ENCODE data around the gene CES2.
A peak's percentile ranks its signal among the peaks of the same experiment; 100 is the strongest.
"Not testable (repeated sequence)": the region's sequence is repeated elsewhere in the genome, so short reads cannot be mapped to it uniquely, and the experiment has no call there.

Gene CES2

DNA sequence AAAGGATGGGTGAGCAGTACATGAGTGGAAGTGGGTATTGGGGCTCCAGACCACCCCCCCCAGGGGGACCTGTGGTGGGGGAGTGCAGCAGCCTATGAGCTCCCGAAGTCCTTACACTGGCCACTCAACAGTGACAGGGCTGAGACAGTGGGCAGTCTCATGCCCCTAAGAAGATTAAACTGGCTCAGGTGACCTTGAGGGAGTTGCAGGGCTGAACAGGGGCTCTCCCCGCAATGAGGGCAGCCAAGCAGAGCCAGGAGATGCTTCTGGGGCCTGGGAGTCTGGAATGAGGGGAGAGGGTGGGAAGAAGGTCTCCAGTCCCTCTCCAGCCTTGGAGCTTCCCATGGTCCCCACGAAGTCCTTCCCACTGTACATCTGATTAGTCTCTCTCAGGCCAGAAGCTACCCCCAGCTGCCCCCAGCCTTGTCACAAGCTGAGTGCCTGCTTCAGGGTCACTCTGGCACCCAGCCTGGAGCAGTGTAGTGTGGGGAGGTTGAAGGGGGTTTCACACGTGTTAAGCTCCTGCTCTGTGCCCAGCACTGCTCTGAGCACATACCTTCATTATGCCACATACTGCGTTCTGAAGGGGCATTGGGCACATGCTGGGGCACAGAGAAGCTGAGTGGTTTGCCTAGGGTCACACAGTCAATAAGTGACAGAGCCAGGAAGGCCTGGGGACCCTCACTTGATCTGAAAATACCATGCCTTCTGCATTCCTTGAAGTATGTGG, 15.6 kb upstream of the CES2 start:
- DNase-seq (ENCODE audit: low read depth), result no peak

DNA sequence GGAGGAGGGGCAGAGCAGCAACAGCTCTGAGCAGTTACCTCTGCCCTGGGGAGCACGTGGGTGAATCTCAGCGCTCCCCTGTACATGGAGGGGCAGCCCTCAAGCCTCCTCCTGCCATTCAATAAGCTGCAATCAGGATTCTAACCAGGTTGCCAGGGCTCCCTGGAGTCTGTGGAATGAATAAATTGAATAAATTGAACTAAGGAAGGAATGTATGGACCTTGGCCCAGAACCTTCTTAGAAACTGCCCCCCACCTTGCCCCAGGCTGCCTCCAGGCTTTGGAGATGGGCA, 15.1 kb upstream of the CES2 start:
- no peak for DNase-seq (ENCODE audit: low read depth)

DNA sequence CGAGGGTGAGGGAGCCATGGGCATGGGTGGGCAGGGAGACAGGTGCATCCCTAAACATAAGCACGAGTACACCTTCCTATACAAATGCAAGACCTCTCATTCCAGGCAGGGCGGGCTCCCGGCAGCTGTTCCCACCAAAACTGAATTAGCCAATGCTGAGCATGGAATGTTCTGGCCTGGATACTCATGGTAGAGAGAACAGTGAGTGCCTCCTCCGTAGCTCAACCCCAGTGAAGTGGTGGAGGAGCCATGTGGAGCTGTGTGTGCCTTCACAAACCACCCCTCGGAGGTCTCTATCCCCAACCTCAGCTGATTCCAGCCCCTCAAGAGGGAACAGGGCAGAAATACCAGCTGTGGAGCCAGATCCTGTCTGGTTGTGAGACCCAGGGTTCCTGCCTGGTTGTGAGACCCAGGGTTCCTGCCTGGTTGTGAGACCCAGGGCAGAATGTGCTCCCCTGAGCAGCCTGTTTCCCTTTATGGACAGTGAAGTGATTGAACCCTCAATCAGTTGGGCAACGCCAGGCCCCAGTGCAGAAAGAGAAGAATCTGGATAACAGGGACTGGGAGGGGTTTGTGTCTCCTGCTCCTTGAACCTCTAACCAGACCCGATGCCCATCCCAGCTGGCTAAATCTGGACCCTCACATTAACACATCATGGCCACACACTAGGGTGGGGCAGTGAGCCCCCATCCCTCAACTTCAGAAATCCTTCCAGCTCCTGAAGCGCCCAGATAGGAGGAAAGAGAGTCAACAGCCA, 14.2 kb upstream of the CES2 start:
- DNase-seq (ENCODE audit: low read depth), result no peak

DNA sequence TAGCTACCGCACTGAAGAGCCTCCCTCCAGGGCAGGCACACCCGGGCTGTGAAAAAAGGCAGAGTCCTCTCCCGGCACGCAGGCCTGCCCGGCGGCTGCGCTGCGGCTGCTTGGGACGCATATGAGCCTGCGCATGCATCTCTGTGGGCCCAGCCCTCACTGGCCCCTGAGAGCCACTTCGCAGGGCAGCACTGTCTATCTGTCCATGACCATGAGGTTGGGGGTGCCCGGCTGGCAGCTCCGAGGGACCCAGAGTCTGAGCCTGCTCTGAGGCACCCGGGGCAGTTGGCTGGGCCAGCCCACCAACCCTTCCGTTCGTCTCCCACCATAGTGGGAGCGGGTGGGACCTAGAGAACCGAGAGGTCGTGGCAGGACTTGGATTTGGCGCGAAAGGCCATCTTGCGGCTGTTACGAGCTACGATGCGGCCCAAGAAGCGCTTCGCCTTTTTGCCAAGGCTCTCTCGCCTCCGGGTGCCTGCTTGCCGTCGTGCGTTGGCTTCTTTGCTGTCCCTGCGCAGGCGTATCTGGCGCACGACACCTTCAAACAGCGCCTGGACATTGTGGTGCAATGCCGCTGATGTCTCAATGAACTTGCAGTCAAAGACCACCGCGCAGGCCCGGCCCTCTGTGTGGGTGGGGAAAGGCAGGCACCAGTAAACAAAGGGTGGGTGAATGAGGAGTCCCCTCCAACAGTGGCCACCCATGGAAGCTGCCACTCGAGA, 13.4 kb upstream of the CES2 start:
- no peak for DNase-seq (ENCODE audit: low read depth)

DNA sequence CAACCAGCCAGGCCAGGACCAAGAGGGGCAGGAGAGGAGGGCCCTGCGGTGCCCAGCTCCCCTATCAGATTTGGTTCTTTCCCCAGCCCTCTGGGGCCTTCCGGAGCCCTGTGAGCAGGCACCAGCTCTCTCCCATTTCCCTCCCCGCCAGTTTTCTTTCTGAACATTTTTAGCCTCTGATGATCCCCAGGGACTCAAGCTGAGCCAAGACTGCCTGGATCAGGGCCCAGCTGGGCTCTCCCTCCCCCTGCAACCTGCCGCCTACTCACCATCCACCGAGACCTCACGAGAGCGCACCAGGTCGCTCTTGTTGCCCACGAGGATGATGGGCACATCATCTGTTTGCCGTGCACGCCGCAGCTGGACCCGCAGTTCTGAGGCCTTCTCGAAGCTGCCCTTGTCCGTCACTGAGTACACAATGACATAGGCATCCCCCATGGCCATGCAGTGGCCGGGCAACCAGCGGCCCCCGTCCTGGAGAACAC, 12.0 kb upstream of the CES2 start:
- DNase-seq (ENCODE audit: low read depth), result no peak

DNA sequence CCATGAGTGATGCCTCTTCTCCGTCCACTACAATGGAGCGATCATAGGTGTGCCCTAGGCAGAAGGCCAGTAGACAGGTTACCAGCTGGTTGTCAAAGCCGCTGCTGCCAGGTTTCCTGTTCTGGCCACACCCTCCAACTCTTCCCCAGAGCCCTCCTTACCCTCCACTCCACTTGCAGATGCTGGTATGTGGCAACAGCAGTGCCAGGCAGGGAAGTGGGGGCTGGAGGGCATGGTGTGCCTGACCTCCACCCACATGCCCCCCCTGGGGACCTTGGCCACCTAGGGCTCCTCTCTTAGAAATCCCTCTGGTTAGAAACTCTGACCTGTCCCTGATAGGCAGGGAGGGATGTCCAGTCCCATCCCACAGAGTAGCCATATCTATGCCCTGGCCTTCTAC, 11.4 kb upstream of the CES2 start:
- DNase-seq (ENCODE audit: low read depth), result no peak

DNA sequence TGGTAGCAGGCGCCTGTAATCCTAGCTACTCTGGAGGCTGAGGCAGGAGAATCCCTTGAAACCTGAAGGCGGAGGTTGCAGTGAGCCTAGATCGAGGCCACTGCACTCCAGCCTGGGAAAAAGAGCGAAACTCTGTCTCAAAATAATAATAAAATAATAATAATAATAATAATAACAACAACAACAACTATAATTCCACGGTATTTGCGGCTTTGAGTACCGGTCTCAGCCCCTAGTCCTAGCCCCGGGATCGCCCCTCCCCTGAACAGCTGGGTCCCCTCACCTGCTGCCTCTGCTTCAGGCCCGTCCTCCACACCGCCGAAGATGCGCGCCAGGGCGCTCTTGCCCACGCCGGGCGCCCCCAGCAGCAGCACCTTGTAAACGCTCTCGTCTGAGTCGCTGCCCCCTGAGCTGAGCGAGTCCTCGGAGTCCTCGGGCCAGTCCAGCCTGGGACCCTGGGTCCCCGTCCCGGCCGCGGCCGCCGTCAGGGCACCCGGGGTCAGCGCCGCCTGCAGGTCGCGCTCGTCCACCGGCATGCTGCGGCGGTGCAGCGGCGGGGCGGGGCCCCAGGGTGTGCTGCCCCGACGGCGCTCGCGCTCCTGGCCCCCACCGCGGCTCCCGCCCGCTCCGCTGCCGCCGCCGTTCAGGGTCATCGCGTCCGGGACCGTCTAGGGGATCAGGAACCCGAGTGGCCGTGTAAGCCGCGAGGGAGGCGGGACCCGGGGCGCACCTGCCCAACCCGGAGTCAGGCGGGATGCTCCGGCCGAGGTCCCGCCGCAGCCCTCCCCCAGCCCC, 10.6 kb upstream of the CES2 start:
- no peak for DNase-seq (ENCODE audit: low read depth)

DNA sequence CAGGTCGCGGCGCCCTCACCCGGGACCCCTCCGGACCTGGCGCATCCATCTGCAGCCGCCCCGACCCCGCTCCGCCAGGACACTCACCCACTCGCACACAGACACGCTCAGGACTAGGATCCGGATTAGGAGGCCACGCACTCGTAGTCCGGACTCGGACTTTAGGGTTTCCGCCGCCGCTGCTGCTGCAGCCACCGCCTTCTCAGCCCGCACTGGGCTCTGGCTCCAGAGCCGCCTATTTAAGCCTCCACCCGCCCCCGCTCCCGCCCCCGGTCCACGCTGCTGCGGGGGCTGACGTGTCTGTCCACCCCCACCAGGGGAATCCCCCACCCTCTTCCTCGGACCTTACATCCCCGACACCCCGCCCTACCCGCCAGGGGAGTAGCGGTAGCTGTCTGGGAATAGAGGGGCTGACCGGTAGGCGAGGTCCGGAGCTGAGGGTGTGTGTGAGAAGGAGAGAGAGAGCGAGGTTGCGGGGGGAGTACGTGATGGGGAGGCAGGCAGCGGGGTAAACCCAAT, 9.9 kb upstream of the CES2 start, which contains the start of gene RRAD:
TSS of gene RRAD (minus strand) at position 214 of the 519 bp plus-strand sequence. CDS start 356 bp downstream, outside the sequence.
- no peak for DNase-seq (ENCODE audit: low read depth)

DNA sequence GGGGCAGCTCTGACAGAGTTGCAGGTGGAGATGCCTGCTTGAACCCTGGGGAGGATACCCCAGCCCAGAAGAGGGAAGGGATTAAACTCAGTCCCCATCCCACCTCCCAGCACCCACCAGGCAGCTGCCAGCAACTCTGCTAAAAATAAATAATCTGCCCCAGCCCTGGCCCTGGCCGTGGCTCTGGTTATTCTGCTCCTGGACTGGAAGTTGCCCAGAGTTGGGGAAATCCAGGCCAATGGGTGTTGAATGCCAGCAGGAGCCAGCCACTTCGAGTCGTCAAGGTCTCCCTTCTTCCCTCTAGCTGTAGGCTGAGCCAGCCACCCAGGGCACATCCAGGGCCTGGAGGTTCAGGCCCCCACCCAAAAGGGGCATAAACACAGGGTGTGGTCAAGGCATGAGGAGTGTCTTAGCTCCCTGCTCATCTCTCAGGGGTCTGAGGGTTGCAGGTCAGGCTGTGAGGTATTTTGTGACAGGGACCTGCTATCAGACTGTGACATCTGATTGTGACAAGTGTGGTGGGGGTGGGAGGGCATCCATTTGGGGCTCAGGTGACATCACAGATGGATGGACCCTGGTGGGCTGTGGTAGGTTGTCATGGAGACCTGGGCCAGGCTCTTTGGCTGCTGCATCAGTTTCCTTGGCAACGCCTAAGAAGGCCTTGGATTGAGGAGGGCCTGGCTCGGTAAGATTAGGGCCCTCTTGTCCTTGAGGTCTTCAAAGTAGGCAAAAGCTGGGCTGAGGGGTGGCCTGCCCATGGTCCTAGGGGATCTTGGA, 9.0 kb upstream of the CES2 start:
- DNase-seq (ENCODE audit: low read depth), result no peak

DNA sequence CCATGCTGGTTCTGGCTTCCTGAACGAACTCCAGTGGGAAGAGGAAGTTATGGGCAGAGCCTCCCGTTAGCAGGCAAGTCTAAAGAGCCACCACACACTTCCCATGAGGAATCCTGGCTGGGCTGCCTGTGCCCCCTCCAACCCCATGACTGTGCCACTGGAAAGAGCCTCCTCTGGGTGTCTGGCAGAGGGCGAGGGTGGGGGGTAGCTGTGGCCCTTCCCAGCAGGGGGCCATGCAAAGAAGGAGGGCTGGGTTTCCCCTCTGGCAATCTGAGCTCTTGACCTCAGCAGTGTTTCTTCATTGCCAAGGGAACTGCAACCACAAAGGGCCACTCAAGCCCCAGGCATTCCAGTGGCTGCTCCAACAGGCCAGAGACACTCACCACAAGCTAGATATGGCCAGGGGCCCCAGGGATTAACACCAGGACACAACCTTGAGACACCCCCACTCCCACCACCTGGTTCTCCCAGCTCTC, 8.3 kb upstream of the CES2 start:
- DNase-seq (ENCODE audit: low read depth), result peak; percentile 92

DNA sequence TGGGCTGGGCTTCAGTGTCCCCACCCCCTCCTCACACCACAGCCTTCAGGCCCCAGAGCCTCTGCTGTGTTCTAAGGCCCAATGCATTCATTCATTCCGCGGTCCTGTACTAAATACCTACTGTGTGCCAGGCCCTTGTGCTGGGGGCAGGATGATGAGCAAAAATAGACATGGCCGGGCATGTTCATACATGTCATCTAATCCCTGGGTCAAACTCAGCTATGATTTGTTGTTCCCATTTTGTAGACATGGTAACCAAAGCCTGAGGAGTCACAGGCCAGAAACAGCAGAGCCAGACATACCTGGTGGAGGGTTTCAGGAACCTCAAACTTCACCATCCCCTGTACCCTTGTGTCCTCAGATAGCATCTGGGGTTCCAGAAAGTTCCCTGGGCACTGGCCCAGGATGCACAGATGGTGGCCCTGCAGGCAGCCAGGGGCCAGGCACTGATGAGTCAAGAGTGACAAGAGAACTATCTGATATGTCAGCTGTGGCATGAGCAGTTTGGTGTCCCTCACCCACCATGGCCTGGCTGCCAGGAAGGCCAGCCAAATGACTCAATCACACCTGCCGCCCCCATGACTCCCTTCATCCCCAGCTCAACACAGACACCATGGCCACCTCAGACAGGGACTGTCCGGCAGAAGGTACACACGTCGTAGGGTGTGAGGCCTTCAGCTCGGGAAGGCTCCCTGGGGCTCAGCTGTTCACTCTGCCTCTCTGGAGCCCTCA, 7.2 kb upstream of the CES2 start:
- DNase-seq (ENCODE audit: low read depth), result no peak

DNA sequence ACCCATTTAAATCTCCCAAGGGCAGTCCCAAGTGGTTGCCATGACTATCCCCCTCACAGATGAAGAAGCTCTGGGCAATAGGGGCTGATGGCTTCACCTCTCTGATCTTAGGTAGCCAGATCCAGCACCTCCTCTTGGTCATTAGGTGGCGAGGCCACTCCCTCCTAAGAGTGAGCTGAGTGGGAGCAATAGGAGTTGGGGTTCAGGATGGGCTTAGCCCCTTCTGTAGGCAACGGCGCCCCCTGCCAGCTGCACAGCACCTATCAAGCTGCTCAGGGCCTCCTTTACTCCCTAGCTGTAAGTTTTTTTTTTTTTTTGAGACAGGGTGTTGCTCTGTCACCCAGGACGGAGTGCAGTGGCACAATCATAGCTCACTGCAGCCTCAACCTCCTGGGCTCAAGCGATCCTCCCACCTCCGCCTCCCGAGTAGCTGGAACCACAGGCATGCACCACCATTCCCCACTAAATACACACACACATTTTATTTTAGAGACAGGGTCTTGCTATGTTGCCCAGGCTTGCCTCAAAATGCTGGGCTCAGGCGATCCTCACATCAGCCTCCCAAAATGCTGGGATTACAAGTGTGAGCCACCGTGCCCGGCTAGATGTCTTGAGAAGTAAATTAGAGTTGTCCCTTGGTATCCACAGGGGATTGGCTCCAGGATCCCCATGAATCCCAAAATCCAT, 6.5 kb upstream of the CES2 start:
- no peak for DNase-seq (ENCODE audit: low read depth)

DNA sequence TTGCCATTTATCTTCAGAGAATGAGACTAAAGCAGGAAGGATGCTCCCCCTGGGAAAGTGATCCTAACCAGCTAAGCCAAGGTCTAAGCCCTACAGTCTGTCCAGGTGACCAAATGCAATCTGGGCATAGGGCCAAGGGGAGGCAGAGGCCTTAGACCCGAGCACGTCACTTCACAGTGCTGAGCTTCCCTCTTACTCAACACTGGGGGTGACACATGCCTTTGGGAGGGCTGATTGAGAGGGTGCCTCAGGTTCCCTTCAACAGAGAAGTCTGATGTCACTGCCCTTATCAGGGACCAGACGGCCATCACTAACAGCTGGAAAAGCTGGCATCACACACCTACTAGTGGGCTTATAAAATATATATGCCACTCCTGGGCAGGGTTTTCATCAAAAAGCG, 5.1 kb upstream of the CES2 start:
- no peak for DNase-seq (ENCODE audit: low read depth)

DNA sequence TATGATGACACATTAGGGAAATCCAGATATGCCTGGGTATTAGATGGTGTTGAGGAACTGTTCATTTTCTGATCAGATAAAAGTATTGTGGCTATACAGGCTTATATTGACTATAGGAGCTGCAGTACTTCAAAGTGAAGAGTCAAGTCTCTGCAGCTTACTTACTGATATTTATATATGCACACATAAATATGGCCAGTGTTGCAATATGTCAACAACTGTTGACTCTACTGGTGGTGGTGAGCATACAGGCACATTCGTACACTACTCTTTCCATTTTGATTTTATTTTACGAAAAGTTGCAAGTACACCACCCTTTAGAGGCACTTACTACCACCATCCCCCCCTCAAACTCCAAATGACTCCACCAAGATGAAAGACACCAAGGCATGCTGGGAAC, 3.7 kb upstream of the CES2 start:
- DNase-seq (ENCODE audit: low read depth), result no peak

DNA sequence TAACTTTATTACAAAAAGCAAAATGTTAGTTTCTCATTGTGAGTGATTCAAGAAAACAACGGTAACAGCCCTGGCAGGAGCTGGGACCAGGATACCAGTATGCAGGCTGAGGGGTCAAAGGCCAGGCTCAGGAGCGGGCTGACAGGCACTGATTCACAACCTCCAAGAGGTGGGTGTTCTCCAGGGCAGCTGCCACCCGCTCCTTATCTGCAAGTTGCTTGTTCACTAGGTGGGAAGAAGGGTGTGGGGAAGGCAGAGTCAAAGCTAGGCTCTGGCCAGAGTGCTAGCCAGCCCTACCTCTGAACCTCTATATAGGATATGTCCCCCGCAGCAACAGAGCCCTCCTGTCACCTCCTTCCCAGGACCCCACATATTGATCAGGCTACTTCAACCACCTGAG, 3.2 kb upstream of the CES2 start:
- DNase-seq (ENCODE audit: low read depth), result no peak

DNA sequence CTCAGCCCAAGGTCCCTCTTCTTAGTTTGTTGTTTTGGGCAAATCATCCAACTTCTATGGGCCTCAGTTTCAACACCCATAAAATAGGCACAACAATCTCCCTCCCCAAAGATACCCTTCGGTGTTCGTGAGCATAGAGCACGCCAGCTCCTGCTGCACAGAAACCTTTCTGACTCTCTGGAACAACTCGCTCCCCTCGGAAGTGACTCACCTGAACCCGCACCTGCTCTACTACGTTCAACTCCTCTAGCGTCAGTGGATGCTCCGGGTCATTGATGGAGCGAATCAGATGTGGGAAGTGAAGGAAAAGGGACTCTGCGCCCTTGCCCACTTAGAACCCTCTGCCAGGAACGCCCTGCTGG, 1.6 kb upstream of the CES2 start:
- no peak for DNase-seq (ENCODE audit: low read depth)

DNA sequence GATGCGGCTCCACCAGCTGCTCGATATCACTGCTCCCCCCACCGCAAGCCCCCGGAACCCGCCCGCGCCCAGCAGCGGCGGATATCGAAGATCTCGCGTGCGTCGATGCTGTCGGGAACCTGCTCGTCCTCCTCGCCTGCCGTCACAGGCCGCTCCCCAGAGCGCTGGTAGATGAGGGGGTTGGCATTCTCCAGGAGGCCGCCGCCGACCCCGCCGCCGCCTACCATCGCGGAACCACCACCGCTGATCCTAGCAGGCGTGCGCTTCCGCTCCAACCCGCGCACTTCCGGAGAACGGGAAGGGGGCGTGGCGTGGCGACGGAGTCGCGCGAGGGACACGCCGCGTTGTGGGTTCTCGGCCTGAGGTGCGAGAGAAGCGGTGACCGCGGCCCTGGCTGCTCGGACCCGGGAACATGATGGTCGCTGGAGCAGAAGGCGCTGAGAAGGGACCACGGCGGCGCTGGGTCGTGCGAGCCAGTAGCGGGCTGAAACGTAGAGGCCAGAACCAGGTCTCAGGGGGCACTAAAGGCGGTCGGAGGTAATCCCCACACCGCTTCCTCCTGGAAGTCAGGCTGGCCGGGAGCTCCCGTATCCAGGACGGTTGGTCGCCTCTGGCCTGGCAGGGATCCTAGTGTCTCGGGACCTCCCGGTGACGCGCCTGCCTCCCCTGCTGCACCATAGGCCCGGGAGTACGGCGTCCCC, 1.0 kb upstream of the CES2 start, which contains the start of gene CIAO2B:
TSS of gene CIAO2B (minus strand) at position 265 of the 701 bp plus-strand sequence. CDS start at position 227, 38 bp downstream.
- DNase-seq (ENCODE audit: low read depth), result no peak

DNA sequence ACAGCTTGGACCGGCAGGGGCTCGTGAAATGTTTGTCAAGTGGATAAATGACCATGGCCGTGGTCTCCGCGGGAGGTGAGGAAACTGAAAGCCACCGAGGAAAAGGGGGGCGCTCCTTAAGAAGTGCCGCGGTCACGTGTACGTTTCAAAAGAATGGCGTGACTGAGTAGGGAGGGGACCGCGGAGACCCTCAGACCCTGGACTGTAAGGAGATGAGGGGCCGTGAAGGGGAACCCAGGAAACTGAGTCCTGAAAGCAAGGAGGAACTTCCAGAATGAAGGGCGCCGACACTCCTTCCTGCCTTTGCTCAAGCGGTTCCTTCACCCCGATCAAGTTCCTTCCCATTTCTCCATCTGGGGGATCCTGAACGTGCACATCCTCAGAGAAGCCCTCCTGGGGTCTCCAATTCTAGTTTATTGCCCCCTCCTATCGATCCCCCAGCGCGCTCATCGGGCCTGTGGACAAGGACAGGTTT, 440 bp upstream of the CES2 start:
- DNase-seq (ENCODE audit: low read depth), result not testable (repeated sequence)

DNA sequence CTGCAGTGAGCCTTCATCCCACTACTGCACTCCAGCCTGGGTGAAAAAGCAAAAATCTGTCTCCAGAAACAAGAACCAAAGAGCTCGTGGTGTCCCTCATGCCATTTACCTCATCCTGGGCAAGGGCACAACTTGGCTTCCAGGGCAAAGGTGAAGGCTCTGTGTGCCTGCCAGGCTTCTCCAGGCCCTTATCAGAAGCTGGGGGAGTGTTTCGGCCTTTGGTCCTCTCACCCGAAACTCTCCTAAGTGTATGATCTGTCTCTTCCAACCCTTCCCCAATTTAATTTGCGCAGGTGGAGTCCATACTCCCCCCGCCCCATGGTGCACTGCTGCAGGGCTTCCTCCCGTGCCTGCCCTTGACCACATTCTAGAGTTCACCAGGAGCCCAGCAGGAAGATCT, 1.1 kb downstream of the CES2 start:
- no peak for DNase-seq (ENCODE audit: low read depth)

All from GM04503 (cell line).